WI38 (cell line): Measurements from ENCODE around the gene CDKN2B.
"Not testable (repeated sequence)": the region's sequence is repeated elsewhere in the genome, so short reads cannot be mapped to it uniquely, and the experiment has no call there.

ENCODE experiments used
- H3K4me3 ChIP-seq: 2 replicates; pipeline ENCODE4 v1.5.1; 2011; ENCODE audit warnings: low read depth, mild to moderate bottlenecking, control low read depth, low read length
- TF ChIP-seq, protein P1 (sequence below): IDR thresholded peaks from 2 replicates; pipeline ENCODE4 v1.5.1; 2012; ENCODE audit warnings: low read depth, mild to moderate bottlenecking, control low read depth, low read length

The CDKN2B gene

DNA sequence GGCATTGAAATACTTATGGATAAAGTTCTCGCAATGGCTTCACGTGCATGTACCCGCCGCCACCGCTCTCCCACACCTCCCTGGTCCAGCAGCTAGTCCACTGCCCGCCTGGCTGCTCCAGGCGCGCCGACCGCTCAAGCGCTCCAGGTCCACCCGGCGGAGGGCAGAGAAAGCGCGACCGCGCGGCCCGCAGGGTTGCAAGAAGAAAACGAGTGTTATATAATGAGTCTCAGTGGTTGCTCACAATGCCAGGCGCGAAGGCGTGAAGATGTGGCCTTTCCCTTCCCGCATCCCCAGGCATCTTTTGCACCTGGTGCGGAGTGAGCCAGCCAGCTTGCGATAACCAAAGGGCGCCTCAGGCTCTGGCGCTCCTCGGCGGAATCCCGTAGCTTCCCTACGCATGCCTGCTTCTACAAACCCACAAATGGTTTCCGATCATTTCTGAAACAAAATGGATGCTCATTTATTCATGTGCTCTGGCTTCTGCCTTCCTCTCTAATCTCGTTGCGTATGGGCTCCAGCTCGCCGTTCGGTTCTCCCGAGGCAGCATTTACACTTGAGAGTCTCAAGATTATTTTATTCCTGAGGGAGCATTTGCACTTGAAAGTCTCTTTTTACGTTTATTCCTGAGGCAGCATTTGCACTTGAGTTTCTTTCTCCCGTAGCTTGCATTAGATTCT, 40.6 kb downstream of the CDKN2B start:
- H3K4me3 ChIP-seq = peak overlapping the region; percentile 5; the same call in 1 of the 2 replicates
- TF ChIP-seq, protein P1, sequence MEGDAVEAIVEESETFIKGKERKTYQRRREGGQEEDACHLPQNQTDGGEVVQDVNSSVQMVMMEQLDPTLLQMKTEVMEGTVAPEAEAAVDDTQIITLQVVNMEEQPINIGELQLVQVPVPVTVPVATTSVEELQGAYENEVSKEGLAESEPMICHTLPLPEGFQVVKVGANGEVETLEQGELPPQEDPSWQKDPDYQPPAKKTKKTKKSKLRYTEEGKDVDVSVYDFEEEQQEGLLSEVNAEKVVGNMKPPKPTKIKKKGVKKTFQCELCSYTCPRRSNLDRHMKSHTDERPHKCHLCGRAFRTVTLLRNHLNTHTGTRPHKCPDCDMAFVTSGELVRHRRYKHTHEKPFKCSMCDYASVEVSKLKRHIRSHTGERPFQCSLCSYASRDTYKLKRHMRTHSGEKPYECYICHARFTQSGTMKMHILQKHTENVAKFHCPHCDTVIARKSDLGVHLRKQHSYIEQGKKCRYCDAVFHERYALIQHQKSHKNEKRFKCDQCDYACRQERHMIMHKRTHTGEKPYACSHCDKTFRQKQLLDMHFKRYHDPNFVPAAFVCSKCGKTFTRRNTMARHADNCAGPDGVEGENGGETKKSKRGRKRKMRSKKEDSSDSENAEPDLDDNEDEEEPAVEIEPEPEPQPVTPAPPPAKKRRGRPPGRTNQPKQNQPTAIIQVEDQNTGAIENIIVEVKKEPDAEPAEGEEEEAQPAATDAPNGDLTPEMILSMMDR = no peak

DNA sequence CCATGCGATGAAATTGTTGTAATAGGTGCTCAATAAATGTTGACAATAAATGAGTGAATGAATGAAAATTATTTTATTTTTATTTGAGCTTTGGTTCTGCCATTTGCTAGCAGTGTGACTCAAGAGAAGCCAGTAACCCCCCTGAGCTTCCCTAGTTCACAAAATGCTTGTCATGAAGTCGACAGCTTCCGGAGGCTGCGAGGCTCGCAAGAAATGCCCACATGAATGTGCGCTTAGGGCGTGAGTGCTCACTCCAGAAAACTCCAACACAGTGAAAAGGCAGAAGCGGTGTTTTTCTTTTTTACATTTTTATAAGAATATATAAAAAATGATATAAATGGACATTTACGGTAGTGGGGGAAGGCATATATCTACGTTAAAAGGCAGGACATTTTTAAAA, 41.4 kb downstream of the CDKN2B start:
- TF ChIP-seq, protein P1 = no peak
- H3K4me3 ChIP-seq = no peak overlapping the region

DNA sequence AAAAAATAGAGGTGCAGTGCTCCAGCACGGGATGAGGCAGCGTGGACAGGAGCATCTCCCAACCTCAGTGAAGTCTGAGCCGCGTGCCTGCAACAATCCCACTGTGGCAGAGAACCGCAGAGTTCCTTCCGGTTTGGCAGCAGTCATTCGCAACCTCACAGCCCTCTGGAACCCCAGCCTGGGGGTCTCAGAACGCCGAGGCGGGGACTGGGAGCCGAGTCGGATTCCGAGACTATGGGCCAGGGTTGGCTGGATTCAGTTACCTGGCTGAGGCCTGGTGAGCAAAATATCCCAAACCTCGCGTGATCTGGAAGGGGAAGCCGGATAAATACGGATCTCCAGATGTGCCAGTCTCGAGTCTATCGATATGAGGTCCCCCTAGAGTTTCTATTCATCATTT, 41.9 kb downstream of the CDKN2B start:
- TF ChIP-seq, protein P1 = no peak
- H3K4me3 ChIP-seq = no peak overlapping the region

DNA sequence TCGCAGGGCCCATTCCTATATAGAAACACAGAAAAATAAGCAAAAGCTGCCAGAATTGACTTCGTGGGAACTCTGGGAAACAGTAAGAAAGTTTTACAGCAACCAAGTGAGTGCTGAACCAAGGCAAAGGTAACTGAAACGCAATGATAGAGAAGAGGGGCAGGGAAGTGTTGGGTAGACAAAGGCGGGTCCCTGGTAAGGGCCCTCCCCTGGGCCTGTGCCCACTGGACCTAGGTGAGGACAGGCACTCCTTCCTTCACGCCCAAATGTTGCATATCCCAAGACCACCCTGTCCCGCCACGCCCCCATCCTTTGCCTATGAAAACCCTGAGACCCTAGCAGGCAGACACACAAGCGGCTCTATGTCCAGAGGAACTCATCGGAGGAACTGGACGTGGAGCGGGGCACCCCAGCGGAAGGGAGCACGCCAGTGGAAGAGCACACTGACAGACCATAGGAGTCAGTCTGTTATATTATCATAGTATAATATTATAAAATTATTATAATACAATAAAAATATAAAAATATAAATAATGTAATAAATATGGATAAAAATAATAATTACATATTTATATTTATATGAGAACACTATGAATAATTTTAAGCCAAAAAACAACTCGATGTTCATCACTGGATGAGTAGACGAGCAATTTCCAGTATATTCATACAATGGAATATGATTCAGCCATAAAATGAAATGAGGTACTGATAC, 42.8 kb downstream of the CDKN2B start:
- TF ChIP-seq, protein P1 = no peak
- no peak overlapping the region for H3K4me3 ChIP-seq

DNA sequence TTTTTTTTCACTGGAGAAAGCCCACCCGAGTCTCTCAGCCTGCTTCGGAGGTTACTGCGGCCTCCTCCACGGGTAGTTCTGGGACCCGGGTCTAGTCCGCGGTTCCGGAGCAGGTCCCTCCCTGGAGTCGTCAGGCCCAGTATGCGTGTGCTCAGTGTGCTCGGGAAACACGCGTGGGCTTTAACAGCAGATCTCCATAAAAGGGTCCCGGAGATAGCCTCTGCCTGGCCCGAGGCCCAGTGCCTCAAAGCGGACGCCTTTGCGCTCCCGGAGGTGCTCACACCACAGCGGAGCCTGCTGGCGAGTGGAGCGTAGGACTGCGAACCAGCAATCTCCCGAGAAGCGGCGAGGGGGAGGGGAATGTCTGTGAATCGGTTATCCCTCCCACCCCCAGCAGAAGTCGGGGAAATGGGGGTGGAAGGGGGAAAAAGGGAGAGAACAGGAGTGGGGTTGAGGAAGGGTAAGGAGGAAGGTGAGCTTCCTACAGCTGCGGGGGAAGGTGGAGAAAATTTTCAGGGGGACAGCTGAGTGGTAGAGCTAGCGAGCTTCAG, 43.6 kb downstream of the CDKN2B start:
- TF ChIP-seq, protein P1 = peak; percentile 68

DNA sequence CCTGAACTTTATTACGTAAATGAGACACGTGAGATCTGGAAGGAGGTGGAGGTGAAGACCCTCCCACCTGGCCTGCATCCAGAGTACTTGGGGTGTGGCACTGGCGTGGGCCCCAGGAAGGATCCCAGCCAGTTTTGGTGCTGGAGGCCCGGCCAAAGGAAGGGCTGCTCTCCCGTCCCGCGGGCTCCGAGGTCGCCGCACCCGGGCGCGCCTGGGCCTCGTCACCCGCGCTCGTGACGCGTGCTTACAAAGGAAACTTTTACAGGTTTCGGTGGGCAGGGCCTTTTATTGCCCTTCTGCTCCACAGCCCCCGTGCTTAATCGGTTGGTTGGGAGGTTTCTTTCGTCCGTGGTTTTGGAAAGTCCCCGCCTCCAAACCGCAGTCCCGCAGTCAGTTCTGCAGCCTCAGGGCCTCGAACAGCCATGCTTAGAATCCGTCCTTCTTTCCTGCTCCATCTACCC, 44.1 kb downstream of the CDKN2B start:
- TF ChIP-seq, protein P1 = no peak
- peak overlapping the region; percentile 46 for H3K4me3 ChIP-seq

More for the DNA sequence above, 43.6 kb downstream of the CDKN2B start:
- H3K4me3 ChIP-seq = peak overlapping the region; percentile 46

DNA sequence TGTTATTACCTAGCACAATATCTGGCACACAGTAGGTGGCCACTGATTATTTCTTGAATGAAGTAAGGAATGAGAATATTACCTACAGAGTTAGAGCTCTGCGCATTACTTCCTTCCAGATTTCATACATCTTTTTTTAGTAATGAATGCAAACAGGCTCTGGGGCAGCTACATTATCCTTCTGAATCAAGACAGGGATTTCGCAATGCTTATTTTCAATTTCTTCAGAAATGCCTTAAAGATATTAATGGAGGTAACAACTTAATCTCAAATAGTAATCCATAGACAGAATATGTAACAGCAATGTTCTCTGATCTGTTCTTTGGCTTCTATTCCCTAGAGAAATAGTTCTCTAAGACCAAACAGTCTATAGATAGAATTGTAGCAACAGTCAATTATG, 47.5 kb downstream of the CDKN2B start:
- TF ChIP-seq, protein P1 = no peak
- no peak overlapping the region for H3K4me3 ChIP-seq

DNA sequence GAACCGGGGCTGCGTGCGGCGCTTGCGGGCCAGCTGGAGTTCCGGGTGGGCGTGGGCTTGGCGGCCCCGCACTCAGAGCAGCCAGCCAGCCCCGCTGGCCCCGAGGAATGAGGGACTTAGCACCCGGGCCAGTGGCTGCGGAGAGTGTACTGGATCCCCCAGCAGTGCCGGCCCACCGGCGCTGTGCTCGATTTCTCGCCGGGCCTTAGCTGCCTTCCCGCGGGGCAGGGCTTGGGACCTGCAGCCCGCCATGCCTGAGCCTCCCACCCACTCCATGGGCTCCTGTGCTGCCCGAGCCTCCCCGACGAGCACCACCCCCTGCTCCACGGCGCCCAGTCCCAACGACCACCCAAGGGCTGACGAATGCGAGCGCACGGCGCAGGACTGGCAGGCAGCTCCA, 49.8 kb downstream of the CDKN2B start:
- not testable (repeated sequence) for H3K4me3 ChIP-seq
